ENCODE measurements around the gene AGO3. TPM values are rescaled to one million over a fixed set of nuclear protein-coding genes. Genes with fewer than 3 reads are reported as not detected.

AGO3 gene
- total RNA-seq, 1 donor from 2014 or later, result 27.0 TPM

GRCh38 chr1:35899941-35900340, 31.0 kb upstream of the AGO3 start:
- Histone ChIP-seq H3K36me3 (ENCODE audit: insufficient read depth, low read length) (peaks cover 13% of the 10 kb centered on the region), H3K4me1 (ENCODE audit: insufficient read depth, low read length) (no peaks in the 10 kb centered on the region), H3K9ac (ENCODE audit: low read length) (no peak overlapping the region), H3K4me3 (ENCODE audit: insufficient read depth, low read depth, low read length) (no peak overlapping the region), H3K4me2 (ENCODE audit: low read length) (no peak overlapping the region), H2AFZ (ENCODE audit: low read depth, low read length) (no peak overlapping the region), H3K27ac (ENCODE audit: low read depth, low read length) (no peak overlapping the region), H3K27me3 (ENCODE audit: insufficient read depth, low read length) (no peaks in the 10 kb centered on the region), H4K20me1 (ENCODE audit: insufficient read depth, low read length) (no peaks in the 10 kb centered on the region), H3K9me3 (ENCODE audit: insufficient read depth, low read depth, low read length) (no peaks in the 10 kb centered on the region), H3K79me2 (ENCODE audit: insufficient read depth, low read length) (no peaks in the 10 kb centered on the region)
- no peak for TF ChIP-seq CTCF (IDR thresholded peaks at IDR 0.05; ENCODE audit: insufficient read depth, low read depth, low read length)
- TF ChIP-seq EZH2 (IDR thresholded peaks at IDR 0.05; ENCODE audit: insufficient read depth, low read length), result no peak
- H3K36me3 Mint-ChIP-seq (ENCODE audit: low read depth, unreplicated experiment), result peaks cover 24% of the 10 kb centered on the region
- no peaks in the 10 kb centered on the region for H3K27me3 Mint-ChIP-seq (ENCODE audit: low read depth, unreplicated experiment)
- FAIRE-seq (no peak), DNase-seq (ENCODE audit: low read depth) (no peak)
- H3K27ac Mint-ChIP-seq (ENCODE audit: unreplicated experiment), result no peak overlapping the region
- H3K4me3 Mint-ChIP-seq (ENCODE audit: unreplicated experiment), result no peak overlapping the region
- H3K4me1 Mint-ChIP-seq (ENCODE audit: low read depth, unreplicated experiment), result peaks cover under 1% of the 10 kb centered on the region
- no peaks in the 10 kb centered on the region for H3K9me3 Mint-ChIP-seq (ENCODE audit: unreplicated experiment)

GRCh38 chr1:35901235-35901634, 29.7 kb upstream of the AGO3 start:
- FAIRE-seq, result no peak
- no peak for TF ChIP-seq EZH2 (IDR thresholded peaks at IDR 0.05; ENCODE audit: insufficient read depth, low read length)
- no peak for TF ChIP-seq CTCF (IDR thresholded peaks at IDR 0.05; ENCODE audit: insufficient read depth, low read depth, low read length)
- no peaks in the 10 kb centered on the region for H3K4me1 Mint-ChIP-seq (ENCODE audit: low read depth, unreplicated experiment)

GRCh38 chr1:35902671-35903070, 28.2 kb upstream of the AGO3 start:
- Histone ChIP-seq H3K27ac (ENCODE audit: low read depth, low read length) (no peak overlapping the region), H3K4me3 (ENCODE audit: insufficient read depth, low read depth, low read length) (no peak overlapping the region), H3K9me3 (ENCODE audit: insufficient read depth, low read depth, low read length) (no peaks in the 10 kb centered on the region), H3K4me1 (ENCODE audit: insufficient read depth, low read length) (no peaks in the 10 kb centered on the region), H2AFZ (ENCODE audit: low read depth, low read length) (no peak overlapping the region), H3K79me2 (ENCODE audit: insufficient read depth, low read length) (no peaks in the 10 kb centered on the region), H3K36me3 (ENCODE audit: insufficient read depth, low read length) (peaks cover 20% of the 10 kb centered on the region), H3K9ac (ENCODE audit: low read length) (no peak overlapping the region), H3K27me3 (ENCODE audit: insufficient read depth, low read length) (no peaks in the 10 kb centered on the region), H3K4me2 (ENCODE audit: low read length) (no peak overlapping the region), H4K20me1 (ENCODE audit: insufficient read depth, low read length) (no peaks in the 10 kb centered on the region)
- no peaks in the 10 kb centered on the region for H3K27me3 Mint-ChIP-seq (ENCODE audit: low read depth, unreplicated experiment)
- H3K36me3 Mint-ChIP-seq (ENCODE audit: low read depth, unreplicated experiment), result peaks cover 20% of the 10 kb centered on the region
- no peak overlapping the region for H3K27ac Mint-ChIP-seq (ENCODE audit: unreplicated experiment)
- DNase-seq (ENCODE audit: low read depth), result no peak
- no peak for FAIRE-seq
- TF ChIP-seq EZH2 (IDR thresholded peaks at IDR 0.05; ENCODE audit: insufficient read depth, low read length), result no peak
- TF ChIP-seq CTCF (IDR thresholded peaks at IDR 0.05; ENCODE audit: insufficient read depth, low read depth, low read length), result no peak
- H3K4me1 Mint-ChIP-seq (ENCODE audit: low read depth, unreplicated experiment), result no peaks in the 10 kb centered on the region
- H3K4me3 Mint-ChIP-seq (ENCODE audit: unreplicated experiment), result no peak overlapping the region
- H3K9me3 Mint-ChIP-seq (ENCODE audit: unreplicated experiment), result no peaks in the 10 kb centered on the region

More at GRCh38 chr1:35901235-35901634, 29.7 kb upstream of the AGO3 start:
- no peaks in the 10 kb centered on the region for H3K4me1 ChIP-seq (ENCODE audit: insufficient read depth, low read length)
- no peak overlapping the region for H3K4me2 ChIP-seq (ENCODE audit: low read length)
- H3K27me3 Mint-ChIP-seq (ENCODE audit: low read depth, unreplicated experiment), result no peaks in the 10 kb centered on the region
- H3K9ac ChIP-seq (ENCODE audit: low read length), result no peak overlapping the region
- H3K79me2 ChIP-seq (ENCODE audit: insufficient read depth, low read length), result no peaks in the 10 kb centered on the region
- H3K4me3 Mint-ChIP-seq (ENCODE audit: unreplicated experiment), result no peak overlapping the region
- H2AFZ ChIP-seq (ENCODE audit: low read depth, low read length), result no peak overlapping the region
- no peaks in the 10 kb centered on the region for H3K9me3 ChIP-seq (ENCODE audit: insufficient read depth, low read depth, low read length)
- no peaks in the 10 kb centered on the region for H3K27me3 ChIP-seq (ENCODE audit: insufficient read depth, low read length)
- no peak overlapping the region for H3K27ac ChIP-seq (ENCODE audit: low read depth, low read length)
- peaks cover 17% of the 10 kb centered on the region for H3K36me3 Mint-ChIP-seq (ENCODE audit: low read depth, unreplicated experiment)
- no peaks in the 10 kb centered on the region for H3K9me3 Mint-ChIP-seq (ENCODE audit: unreplicated experiment)
- H3K4me3 ChIP-seq (ENCODE audit: insufficient read depth, low read depth, low read length), result no peak overlapping the region
- no peaks in the 10 kb centered on the region for H4K20me1 ChIP-seq (ENCODE audit: insufficient read depth, low read length)
- H3K36me3 ChIP-seq (ENCODE audit: insufficient read depth, low read length), result peaks cover 12% of the 10 kb centered on the region
- DNase-seq (ENCODE audit: low read depth), result no peak
- no peak overlapping the region for H3K27ac Mint-ChIP-seq (ENCODE audit: unreplicated experiment)

Data from astrocyte (in vitro differentiated cells and primary cell).